Fibroblast of gingiva (primary cell): ENCODE data around the gene SRMS.
"Not testable (repeated sequence)": the region's sequence is repeated elsewhere in the genome, so short reads cannot be mapped to it uniquely, and the experiment has no call there.

Experiments
- DNase-seq: peaks from one replicate; pipeline ENCODE4 v3.0.0-alpha.2; 2011; ENCODE audit warnings: low read depth

Gene SRMS

GRCh38 chr20:63579017-63579694, 31.6 kb upstream of the SRMS start:
- DNase-seq: no peak

- no peak for DNase-seq
These were observed 30.9 kb upstream of the SRMS start for GRCh38 chr20:63578224-63579016.

GRCh38 chr20:63577317-63577894, 29.9 kb upstream of the SRMS start:
- no peak for DNase-seq

- no peak for DNase-seq
These were observed 28.8 kb upstream of the SRMS start for GRCh38 chr20:63576311-63576710.

GRCh38 chr20:63574829-63575743, 27.5 kb upstream of the SRMS start:
- peak; percentile 55 for DNase-seq

GRCh38 chr20:63574156-63574828, 26.7 kb upstream of the SRMS start, which contains the start of gene HELZ2:
TSS of gene HELZ2 (minus strand) at chr20:63574239. CDS start at chr20:63572385, 1,854 bp downstream.
- peak; percentile 52 for DNase-seq

GRCh38 chr20:63573647-63574131, 26.1 kb upstream of the SRMS start:
- DNase-seq: no peak

- no peak for DNase-seq
These were observed 25.5 kb upstream of the SRMS start for GRCh38 chr20:63572788-63573646.

- no peak for DNase-seq
These were observed 24.7 kb upstream of the SRMS start for GRCh38 chr20:63572071-63572787.

GRCh38 chr20:63571087-63571478, 23.5 kb upstream of the SRMS start:
- DNase-seq: not testable (repeated sequence)

GRCh38 chr20:63570281-63571086, 22.9 kb upstream of the SRMS start:
- DNase-seq: no peak

GRCh38 chr20:63568986-63569949, 21.7 kb upstream of the SRMS start:
- DNase-seq: no peak

GRCh38 chr20:63568170-63568981, 20.8 kb upstream of the SRMS start:
- DNase-seq: no peak

GRCh38 chr20:63567386-63568169, 20.0 kb upstream of the SRMS start:
- DNase-seq: no peak

- DNase-seq: no peak
These were observed 19.5 kb upstream of the SRMS start for GRCh38 chr20:63567136-63567385.
